ENCODE measurements around the gene AKT2.

AKT2 gene

DNA sequence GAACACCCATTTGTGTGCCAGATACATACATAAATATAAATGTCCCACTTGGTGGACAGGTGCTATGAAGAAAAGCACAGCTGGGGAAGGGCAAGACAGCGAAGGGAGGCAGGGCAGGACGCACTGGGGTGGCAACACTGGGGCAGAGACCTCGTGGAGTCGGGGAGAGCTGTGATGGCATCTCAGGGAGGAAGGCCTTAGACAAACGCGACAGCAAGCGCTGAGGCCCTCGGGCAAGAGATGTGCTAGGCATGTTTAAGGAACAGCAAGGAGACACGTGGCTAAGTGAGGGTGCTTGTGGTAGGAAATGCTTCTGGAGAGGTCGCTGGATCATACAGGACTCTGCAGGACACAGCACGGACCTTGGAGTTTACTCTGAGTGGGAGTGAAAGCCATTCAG lies 35.4 kb downstream of the AKT2 start:
- no peak for DNase-seq

DNA sequence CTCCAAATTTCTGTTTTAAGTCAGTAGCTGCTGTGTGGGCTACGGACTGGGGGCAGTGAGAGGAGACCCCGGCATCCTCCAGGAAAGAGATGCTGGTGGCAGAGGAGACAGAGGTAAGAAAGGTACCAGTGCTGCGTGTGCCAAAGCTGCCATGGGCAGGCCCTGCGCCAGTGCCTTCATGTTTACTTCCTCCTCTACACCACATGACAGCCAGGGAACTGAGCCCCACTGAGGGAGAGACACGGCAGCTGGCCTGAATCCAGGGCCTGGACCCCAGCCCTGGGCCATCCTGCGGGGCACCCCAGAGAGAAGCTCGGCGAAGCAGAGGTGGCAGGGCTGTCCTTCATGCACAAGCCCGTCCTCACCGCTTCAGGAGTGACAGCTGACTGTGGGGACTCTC lies 35.9 kb downstream of the AKT2 start:
- no peak for DNase-seq

DNA sequence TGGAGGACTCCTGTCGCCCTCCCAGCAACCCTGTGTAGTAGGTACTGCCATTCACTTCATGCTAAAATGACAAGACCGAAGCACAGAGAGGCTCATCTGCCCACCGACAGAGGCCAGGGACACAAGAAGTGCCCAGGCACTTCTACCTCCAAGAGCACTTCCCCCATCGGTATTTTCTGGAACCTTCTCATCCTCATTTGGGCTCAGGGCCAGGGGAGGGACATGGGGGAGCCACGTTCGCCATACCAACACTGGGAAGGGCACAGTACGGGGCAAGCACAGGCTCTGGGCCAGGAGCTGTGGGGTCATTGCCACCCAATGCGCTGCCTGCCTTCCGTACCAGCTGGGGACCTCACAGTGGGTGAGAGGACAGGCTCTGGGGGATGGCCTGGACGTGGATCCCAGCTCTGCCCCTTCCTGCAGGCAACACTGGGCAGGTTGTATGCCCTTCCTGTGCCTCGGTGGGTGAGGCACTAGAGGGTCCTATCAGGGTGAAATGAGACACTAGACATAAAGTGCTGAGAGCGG lies 37.3 kb downstream of the AKT2 start:
- no peak for DNase-seq

DNA sequence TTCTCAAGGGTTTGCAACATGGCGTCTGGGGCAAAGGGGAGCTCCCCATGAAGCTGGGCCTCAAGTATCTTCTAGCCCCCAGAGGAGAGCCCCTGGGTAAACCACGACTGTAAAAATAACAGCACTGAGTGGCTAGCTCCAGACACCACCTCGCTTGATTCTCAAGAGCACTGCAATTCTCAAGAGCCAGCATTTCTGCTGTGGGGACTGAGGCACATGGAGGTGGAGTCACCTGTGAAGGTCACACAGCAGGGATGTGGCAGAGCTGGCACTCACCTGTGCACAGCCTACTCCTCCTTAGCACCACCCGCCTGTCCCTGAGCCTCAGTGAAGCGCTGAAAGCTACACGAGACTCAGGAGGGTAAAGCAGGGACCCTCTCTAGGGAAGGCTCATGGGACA lies 38.0 kb downstream of the AKT2 start:
- DNase-seq = no peak

DNA sequence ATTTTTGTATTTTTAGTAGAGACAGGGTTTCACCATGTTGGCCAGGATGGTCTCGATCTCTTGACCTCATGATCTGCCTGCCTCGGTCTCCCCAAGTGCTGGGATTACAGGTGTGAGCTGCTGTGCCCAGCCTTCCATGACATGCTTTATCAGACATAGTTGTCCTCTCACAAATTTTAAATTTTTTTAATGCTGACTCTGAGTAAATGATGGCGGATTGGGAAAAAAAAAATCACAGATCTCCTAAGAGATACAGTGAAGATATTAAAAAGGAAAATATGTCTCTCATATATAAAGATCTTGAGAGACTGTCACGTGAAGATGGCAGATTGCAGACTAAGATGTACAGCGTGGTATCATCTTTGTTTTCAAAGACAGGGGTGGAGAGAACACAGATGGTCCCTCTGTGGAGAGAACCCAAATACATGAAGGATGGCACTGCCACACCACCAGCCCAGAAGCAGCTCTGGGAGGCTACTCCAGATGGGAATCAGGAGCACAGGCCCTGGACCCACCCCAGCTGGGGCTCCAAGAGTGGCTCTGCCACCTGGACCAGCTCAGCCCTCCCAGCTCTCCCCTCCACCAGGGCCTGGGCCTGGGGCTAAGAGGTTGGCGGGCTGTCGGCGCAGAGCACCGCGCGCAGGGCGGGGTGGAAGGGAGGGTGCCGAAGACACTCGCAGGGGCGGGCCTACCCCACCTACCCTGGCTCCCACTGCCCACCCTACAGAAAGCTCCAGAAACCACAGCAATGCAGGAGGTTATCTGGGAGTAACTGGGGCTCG lies 38.7 kb downstream of the AKT2 start:
- DNase-seq = no peak

DNA sequence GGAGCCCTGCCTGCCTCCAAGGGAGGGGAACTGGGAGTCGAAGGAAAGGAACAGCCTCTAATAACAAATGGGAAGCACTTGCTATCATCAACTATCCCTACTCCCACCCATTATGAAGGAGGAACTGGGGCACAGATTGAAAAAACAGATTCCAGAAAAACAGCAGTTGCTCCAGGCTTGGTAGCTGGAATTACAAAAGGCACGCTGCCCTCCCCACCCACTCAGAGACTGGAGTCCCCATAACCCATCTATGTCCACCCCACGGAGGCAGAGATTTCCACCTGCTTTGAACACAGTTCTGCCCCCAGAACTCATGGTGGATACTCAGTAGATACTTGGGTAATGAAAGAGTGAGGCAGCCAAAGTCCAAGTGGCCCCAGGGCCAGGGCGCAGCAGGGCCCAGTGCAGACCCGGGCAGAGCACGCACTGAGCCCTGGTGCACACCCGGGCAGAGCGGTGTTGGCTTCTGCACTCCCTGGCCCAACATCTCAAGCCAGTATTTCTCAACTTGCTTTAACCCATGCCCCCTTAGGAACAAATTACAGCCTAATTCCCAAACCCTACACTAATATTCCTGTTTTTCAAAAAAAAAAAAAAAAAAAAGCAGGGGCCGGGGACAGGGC lies 39.5 kb downstream of the AKT2 start:
- DNase-seq = no peak

DNA sequence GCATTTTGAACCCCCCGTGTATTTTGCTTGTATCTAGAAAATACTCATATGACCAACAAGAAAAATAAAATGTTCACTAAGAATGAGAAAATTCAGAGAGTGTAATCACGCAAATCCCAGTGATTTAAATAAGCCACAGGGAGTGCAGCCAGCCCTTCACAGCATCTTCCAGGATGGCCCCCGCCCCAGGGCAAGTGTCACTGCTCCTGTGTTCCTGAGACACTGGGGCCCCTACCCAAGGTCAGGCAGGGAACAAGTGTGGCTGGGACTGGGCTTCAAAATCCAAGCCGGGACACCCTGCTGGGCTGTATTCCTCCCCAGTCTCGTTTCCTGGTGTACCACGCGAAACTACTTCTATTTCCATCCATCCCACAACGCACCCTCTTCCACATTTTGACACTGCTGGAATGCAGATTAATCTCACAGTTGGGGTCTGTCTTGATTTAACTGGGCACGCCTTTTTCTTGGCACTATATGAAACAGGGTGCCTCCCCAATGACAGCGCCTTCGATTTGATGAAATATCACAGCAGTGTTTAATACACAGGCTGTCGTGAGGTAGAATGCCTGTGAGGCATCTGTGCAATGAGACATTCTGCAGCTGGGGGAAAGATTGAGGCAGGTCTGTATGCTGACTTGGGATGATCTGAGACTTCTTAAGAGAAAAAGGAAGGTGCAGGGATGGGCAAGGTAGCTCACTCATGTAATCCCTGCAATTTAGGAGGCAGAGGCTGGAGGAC lies 40.4 kb downstream of the AKT2 start:
- no peak for DNase-seq

DNA sequence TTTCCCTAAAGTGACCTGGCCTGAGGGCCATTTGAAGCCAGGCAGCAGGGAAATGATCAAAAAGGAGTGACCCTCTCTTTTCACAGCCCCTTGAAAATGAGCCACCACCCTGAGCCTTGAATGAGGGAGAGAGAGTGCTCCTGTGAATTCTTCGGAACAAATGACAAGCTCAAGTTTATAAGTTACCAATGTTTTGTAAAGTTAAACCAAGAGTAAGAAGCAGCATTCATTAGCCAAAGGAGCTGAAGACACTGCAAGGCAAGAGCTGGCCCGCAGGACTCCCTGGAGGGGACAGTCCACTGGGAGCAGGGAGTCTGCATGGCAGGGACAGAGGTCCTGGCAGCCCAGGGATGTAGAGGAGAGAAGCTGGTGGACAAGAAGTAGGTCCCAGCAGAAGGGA lies 42.0 kb downstream of the AKT2 start:
- no peak for DNase-seq

DNA sequence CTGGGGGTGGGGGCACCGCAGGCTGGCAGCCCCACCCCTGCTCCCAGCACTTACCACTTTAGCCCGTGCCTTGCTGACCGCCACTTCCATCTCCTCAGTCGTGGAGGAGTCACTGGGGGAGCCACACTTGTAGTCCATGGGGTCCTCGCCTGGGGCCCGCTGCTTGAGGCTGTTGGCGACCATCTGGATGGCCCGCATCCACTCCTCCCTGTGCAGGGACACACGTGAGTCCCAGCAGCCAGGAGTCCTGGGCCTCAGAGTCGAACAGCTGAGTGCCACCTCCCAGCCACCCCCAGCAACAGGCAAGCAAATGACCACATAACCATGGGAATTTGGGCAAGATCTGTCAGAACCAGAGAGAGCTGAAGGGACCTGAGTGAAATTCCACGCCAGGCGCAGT lies 42.7 kb downstream of the AKT2 start:
- DNase-seq = no peak

DNA sequence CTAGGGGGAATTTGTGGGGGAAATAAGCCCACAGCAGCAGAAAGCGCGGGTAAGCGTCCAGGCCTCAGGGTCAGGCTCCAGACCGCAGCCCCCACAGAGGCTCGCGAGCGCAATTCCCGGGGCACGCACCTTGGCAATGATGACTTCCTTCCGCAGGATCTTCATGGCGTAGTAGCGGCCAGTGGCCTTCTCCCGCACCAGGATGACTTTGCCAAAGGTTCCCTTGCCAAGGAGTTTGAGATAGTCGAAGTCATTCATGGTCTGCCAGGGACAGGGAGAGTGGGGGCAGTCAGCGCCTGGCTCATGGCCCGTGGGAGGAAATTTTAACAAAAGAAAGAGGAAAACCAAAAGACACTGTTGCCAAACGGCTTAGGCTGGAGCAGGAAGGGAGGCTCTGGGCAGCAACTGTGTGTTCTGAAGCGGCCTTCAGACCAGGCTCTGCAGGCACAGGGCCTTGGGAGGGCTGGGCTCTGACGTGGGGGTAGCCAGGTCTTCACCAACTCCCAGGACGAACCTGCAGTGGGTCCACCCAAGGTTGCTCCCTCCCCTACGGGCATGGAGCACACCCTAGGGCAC lies 43.2 kb downstream of the AKT2 start:
- no peak for DNase-seq

DNA sequence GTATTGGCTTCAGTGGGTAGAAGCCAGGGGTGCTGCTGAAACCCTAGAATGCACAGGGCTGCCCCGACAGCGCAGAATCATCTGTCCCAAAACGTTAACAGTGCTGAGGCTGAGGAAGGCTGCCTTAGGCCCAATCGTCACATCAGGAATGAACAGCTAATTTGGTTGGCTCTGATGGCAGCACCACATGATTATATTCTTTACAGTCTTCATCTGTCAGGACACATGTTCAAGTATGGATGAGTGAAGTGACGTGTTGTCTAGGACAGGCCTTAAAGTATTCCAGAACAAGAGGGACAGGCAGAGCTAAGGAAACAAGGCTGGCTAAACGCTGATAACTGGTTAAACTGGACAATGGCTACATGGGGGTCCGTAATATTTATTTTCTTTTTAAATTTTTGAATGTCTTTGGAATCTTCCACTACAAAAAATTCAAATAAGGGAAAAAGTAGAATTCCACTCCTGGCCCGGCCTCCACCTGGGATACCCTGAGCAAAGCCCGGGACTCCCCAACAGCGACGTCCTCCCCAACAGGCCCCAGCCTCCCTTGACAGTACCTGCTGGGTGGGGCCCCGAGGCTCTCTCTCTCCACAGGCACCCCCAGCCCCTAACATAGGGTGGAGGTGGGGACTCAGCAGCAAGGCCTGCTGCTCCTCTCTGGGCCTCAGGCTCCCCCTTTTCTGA lies 43.9 kb downstream of the AKT2 start:
- DNase-seq = no peak

DNA sequence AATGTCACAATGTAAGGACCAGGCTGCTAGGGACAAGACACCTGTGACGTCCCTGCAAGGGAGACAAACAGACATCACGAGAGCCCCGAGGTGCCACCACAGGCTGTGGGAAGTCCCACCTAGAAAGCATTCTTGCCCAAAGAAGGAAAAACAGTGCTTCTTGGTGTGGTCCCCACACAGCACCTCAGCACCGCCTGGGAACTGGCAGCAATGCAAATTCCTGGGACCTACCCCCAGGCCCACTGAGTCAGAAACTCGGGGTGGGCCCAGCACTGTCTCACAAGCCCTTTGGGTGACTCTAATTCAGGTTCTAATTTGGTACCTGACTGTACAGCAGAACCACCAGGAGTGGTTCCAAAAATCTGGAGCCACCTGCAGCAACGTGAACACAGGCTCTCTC lies 44.8 kb downstream of the AKT2 start:
- DNase-seq = no peak

DNA sequence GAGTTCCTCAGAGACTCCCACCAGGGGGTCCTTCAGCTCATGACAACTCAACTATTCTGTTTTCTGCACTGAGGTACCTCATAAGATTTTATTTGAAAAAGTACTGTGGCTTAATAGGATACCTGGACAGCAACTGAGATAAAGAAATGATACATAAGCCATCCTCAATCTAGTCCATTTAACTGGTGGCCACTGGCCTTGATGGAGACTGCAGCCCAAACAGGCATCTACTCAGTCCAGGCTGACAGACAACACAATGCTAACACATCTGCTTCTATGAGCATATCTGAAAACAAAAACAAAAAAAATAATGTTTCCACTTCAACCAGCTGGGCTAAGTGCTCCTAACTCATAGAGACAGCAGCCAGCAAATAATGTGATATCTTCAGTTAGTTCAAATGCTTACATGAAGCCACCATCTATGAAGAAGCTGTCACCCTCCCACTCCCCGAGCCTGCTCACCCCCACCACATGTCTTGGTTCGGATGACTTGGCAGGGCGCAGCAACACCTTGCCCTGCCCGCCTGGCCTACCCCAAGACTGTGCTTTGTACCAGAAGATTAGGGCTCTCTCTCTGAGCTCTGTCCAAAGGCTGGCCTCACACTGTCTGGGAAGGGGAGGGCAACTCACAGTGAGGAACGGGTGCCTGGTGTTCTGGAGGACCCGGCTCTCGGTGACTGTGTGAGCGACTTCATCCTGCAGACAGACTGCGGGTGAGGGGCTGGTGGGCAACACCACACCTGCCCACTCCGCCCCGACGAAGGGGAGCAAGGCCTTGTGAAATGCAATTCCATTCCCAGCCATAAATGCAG lies 45.5 kb downstream of the AKT2 start:
- no peak for DNase-seq

DNA sequence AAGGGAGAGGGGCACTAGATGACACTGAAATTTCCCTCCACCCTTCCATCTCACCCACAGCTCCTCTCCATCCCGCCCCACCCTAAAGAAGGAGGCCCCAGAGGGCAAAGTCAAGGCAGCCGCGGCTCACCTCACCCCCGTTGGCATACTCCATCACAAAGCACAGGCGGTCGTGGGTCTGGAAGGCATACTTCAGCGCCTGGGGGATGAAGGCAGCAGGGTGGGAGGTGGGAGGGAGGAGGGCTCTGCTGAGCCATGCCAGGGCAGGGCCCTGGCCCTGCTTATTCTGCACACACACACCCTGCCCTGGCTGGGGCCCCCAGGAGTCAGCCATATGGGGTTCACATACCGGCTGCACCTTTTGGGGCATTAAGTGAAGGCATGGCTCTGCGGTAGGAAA lies 46.4 kb downstream of the AKT2 start:
- no peak for DNase-seq

DNA sequence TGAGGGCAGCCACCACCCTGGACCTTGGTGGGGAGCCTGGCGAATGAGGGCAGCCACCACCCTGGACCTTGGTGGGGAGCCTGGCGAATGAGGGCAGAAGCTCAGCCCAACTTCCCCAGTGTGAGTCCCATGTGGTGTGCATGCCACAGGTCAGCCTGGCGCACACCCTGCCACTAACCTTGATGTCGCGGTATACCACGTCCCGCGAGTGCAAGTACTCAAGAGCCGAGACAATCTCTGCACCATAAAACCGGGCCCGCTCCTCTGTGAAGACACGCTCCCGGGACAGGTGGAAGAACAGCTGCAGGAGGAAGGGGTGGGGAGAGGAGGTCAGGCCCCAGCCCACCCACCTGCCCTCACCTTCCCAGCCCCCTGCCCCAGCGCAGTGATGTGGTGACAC lies 47.4 kb downstream of the AKT2 start:
- no peak for DNase-seq

DNA sequence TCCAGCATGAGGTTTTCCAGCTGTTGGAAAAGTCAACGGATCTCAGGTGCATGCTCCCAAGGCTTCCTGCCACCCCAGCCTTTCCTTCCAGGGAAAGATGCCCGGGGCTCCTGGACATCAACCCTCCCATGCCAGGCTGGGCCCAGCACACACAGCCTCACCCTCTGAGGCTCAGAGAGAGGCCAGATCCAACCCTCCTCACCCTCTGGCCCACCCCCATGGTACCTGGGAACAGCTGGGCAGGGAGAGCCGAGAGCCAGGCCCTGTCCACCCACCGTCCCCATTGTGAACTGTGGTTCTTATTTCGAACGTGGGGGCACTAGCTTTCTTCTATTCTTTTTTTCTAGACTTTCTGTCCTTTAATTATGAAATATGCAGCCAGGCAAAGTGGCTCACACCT lies 48.8 kb downstream of the AKT2 start:
- no peak for DNase-seq

DNA sequence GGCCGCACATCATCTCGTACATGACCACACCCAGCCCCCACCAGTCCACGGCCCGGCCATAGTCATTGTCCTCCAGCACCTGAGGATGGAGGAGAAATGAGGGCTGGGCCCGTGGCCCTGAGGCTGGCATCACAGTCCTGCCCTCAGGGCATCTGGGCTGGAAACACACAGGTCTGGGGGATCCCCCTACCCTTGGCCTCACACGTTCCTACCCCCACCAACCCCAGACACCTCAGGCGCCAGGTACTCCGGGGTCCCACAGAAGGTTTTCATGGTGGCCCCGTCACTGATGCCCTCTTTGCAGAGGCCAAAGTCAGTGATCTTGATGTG lies 49.2 kb downstream of the AKT2 start:
- no peak for DNase-seq

DNA sequence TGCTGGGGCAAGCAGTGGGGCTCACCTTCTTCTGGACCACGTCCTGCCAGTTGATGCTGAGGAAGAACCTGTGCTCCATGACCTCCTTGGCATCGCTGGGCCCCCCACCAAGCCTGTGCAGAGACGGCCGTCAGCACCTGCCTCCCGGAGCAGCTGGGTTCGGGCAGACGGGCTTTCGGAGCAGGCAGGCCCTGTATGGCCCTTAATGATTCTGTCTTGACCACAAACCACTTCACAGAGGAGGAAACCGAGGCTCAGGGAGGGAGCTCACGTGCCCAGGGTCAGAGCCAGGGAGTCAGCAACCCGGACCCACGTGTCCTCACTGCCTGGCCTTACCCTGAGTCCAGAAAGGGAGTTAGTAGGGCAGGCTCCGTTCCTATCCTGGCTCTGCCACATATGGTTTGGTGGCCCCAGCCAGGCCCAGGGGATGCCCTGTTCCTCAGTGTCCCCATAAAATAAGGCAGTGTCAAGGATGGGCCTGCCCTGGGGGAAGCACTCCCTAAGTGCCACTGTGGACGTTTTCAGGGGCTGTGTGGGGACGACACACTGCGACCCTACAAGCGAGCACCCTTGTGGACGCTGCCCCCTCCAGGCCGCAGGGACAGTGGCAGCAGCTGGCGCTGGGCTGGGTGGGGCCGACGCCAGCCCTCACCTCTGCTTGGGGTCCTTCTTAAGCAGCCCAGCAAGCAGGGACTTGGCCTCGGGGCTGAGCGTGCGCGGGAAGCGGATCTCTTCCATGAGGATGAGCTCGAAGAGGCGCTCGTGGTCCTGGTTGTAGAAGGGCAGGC lies 49.7 kb downstream of the AKT2 start:
- no peak for DNase-seq

DNA sequence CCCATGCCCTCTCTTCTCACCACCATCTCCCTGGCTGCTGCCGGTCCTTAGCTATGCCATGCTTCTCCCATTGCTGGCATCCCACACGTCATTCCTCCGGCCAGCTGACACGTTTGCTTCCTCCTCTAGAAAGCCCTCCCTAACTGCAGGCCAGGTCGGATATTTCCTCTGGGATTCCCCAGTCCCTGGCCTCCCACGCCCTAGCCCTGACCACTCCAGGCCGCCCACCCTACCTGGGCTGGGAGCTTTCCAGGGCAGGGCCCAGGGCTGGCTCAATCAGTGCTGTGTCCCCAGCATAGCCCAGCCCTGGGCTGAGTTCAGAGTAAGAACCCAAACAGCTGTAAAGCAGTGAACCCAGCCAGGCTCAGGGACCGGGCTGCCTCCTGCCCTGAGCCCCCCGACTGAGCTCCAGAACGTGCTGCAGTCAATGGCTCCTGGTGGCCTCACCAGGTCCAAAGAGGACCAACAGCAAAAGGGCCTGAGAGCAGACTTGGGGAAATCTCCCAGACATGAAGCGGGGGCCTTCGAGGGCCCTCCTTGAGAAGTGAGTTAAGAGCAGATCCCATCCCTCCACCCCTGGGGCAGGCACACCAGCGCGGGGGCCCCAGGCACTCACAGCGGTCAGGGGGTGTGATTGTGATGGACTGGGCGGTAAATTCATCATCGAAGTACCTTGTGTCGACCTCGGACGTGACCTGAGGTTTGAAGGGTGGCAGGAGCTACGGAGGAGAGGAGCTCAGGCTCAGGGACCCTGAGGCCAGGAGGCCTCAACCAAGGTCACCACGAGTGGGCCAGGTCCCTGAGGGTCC lies 50.5 kb downstream of the AKT2 start:
- no peak for DNase-seq

DNA sequence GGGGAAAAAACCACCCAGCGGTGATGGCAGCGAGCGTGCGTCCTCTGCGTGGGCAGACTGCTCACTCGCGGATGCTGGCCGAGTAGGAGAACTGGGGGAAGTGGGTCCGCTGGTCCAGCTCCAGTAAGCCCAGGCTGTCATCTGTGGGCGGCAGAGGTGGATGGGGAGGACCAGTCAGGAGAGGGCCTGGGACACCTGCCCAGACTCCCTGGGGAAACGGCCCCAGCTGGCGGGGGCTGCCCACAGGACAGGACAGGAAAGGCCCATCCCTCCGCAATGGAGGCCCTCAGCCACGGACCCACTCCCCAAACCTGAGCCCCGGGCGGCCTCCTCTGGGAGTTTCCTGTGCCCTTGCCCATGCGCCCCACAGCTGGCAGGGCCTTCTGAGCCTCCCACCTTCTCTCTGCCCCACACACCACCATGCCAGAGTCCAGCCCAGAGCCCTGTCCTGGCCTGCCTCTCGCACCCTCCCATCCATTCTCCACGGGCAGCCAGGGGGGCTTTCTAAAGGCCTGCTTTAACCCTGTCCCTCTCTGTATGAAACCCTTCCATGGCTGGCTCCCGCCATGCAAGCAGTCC lies 51.2 kb downstream of the AKT2 start:
- no peak for DNase-seq

Measured in SHP77 (cell line).